IMR-90 (cell line): Measurements from ENCODE around the gene CDKAL1. TPM values are rescaled to one million over a fixed set of nuclear protein-coding genes. Genes with fewer than 3 reads are reported as not detected.

ENCODE experiments used
- ATAC-seq: fragments of 200-7000 bp; cut with Tn5 transposase; 2 replicates; pipeline ENCODE4 v1.9.1; 2020; ENCODE audit warnings: low read depth, mild to moderate bottlenecking, moderate library complexity
- BruUV-seq: library from RNA; stranded (reverse); fragments of 400-500 nt; replicated peaks from 2 replicates; lab custom pipeline; 2021; lab: Mats Ljungman, UMichigan
- CTCF ChIA-PET: fragments of 300-600 bp; formaldehyde crosslinking; extraction: SDS; loops from one replicate; lab custom pipeline; 2021; ENCODE audit warnings: antibody characterized with exemption; lab: Yijun Ruan, JAX
- POLR2A ChIA-PET: fragments of 300-600 bp; sonication (Branson Sonifier 250); formaldehyde crosslinking; loops from one replicate; lab custom pipeline; 2022; ENCODE audit warnings: antibody characterized with exemption; ENCODE audit not compliant: unreplicated experiment; lab: Charles Lee
- DNase-seq: peaks from one replicate; pipeline ENCODE4 v3.0.0; 2013
- H2AFZ ChIP-seq: replicated peaks from 2 replicates; pipeline ENCODE3; 2013; ENCODE audit warnings: low read length, mild to moderate bottlenecking; ENCODE audit not compliant: poor library complexity
- H2AK5ac ChIP-seq: 2 replicates; pipeline ENCODE4 v1.6.1; 2013; ENCODE audit warnings: low read depth, low read length, inconsistent platforms
- H2AK9ac ChIP-seq: replicated peaks from 2 replicates; pipeline ENCODE3; 2013; ENCODE audit warnings: mild to moderate bottlenecking, low read depth, low read length, moderate library complexity; ENCODE audit not compliant: poor library complexity
- H2BK120ac ChIP-seq: 2 replicates; pipeline ENCODE4 v1.6.1; 2013; ENCODE audit warnings: low read depth, low read length, inconsistent platforms
- H2BK15ac ChIP-seq: 3 replicates; pipeline ENCODE4 v1.6.1; 2013; ENCODE audit warnings: low read depth, low read length, inconsistent platforms
- H2BK20ac ChIP-seq: 2 replicates; pipeline ENCODE4 v1.6.1; 2013; ENCODE audit warnings: low read depth, mild to moderate bottlenecking, inconsistent platforms, low read length, moderate library complexity
- H2BK5ac ChIP-seq: 2 replicates; pipeline ENCODE4 v1.6.1; 2013; ENCODE audit warnings: mild to moderate bottlenecking, low read depth, low read length, inconsistent platforms; ENCODE audit not compliant: poor library complexity, severe bottlenecking
- H3K14ac ChIP-seq: replicated peaks from 2 replicates; pipeline ENCODE4 v1.6.1; 2013; ENCODE audit warnings: low read depth, low read length, inconsistent platforms
- H3K18ac ChIP-seq: 2 replicates; pipeline ENCODE4 v1.6.1; 2013; ENCODE audit warnings: low read depth, low read length, control low read depth
- H3K23ac ChIP-seq: 2 replicates; pipeline ENCODE4 v1.6.1; 2013; ENCODE audit warnings: low read depth, low read length, inconsistent platforms
- H3K27ac ChIP-seq: 2 replicates; pipeline ENCODE4 v1.5.1; 2013; ENCODE audit warnings: mild to moderate bottlenecking, control low read depth, low read length; ENCODE audit not compliant: insufficient read depth
- H3K27me3 ChIP-seq: 2 replicates; pipeline ENCODE4 v1.6.1; 2013; ENCODE audit warnings: low read length; ENCODE audit not compliant: control insufficient read depth, insufficient read depth
- H3K36me3 ChIP-seq: 2 replicates; pipeline ENCODE4 v1.6.1; 2013; ENCODE audit warnings: low read length, mixed read lengths; ENCODE audit not compliant: control insufficient read depth, insufficient read depth
- H3K4ac ChIP-seq: 2 replicates; pipeline ENCODE4 v1.6.1; 2013; ENCODE audit warnings: low read depth, low read length, inconsistent platforms
- H3K4me1 ChIP-seq: 2 replicates; pipeline ENCODE4 v1.6.1; 2013; ENCODE audit warnings: low read length, mixed read lengths; ENCODE audit not compliant: control insufficient read depth, insufficient read depth
- H3K4me2 ChIP-seq: 2 replicates; pipeline ENCODE4 v1.6.1; 2013; ENCODE audit warnings: low read depth, mild to moderate bottlenecking, control low read depth, low read length, moderate library complexity
- H3K4me3 ChIP-seq: 2 replicates; pipeline ENCODE4 v1.5.1; 2013; ENCODE audit warnings: low read depth, mild to moderate bottlenecking, control low read depth, low read length, moderate library complexity; ENCODE audit not compliant: insufficient read depth
- H3K56ac ChIP-seq: 2 replicates; pipeline ENCODE4 v1.6.1; 2013; ENCODE audit warnings: low read length, inconsistent platforms; ENCODE audit not compliant: insufficient read depth; ENCODE audit errors: extremely low read depth
- H3K79me1 ChIP-seq, 2 experiments: 2 replicates each; pipeline ENCODE4 v1.6.1; 2013; ENCODE audit warnings: low read length in 2 of 2, inconsistent platforms in 1 of 2, low read depth in 1 of 2
- H3K9ac ChIP-seq: 2 replicates; pipeline ENCODE4 v1.6.1; 2013; ENCODE audit warnings: low read depth, low read length, control low read depth
- H3K9me1 ChIP-seq: 2 replicates; pipeline ENCODE4 v1.6.1; 2013; ENCODE audit warnings: low read length, inconsistent platforms; ENCODE audit not compliant: insufficient read depth
- H3K9me3 ChIP-seq: 2 replicates; pipeline ENCODE4 v1.6.1; 2013; ENCODE audit warnings: low read length; ENCODE audit not compliant: control insufficient read depth, insufficient read depth
- H4K20me1 ChIP-seq: 2 replicates; pipeline ENCODE4 v1.6.1; 2013; ENCODE audit warnings: low read length, inconsistent platforms; ENCODE audit not compliant: insufficient read depth
- H4K5ac ChIP-seq: 2 replicates; pipeline ENCODE4 v1.6.1; 2013; ENCODE audit warnings: mild to moderate bottlenecking, low read depth, low read length, control low read depth
- H4K8ac ChIP-seq, 2 experiments: 2 replicates each; pipeline ENCODE4 v1.6.1; 2013; ENCODE audit warnings: low read depth in 2 of 2, low read length in 2 of 2, control low read depth in 1 of 2, inconsistent platforms in 1 of 2
- H4K91ac ChIP-seq: 2 replicates; pipeline ENCODE4 v1.6.1; 2013; ENCODE audit warnings: low read depth, low read length, inconsistent platforms; ENCODE audit not compliant: insufficient read depth
- FOS ChIP-seq: fragments of 150-350 bp; IDR thresholded peaks from 2 replicates; pipeline ENCODE4 v1.6.1; 2016; ENCODE audit warnings: low read depth, low read length
- MAZ ChIP-seq: IDR thresholded peaks from 2 replicates; pipeline ENCODE4 v1.6.1; 2012; ENCODE audit warnings: low read depth, mild to moderate bottlenecking, low read length, improper control_type of control experiment, moderate library complexity, borderline replicate concordance
- MXI1 ChIP-seq: IDR thresholded peaks from 2 replicates; pipeline ENCODE4 v1.6.1; 2012; ENCODE audit warnings: low read depth, mild to moderate bottlenecking, low read length, moderate library complexity, borderline replicate concordance
- NFE2L2 ChIP-seq: fragments of 150-350 bp; IDR thresholded peaks from 2 replicates; pipeline ENCODE4 v1.6.1; 2016; ENCODE audit warnings: low read depth, mild to moderate bottlenecking, low read length
- POLR2A ChIP-seq: IDR thresholded peaks from 2 replicates; pipeline ENCODE4 v1.6.1; 2012; ENCODE audit warnings: mild to moderate bottlenecking, low read depth, low read length
- RAD21 ChIP-seq: IDR thresholded peaks from 2 replicates; pipeline ENCODE4 v1.6.1; 2012; ENCODE audit warnings: low read length, improper control_type of control experiment
- RFX5 ChIP-seq: IDR thresholded peaks from 2 replicates; pipeline ENCODE4 v1.8.0; 2012; ENCODE audit warnings: low read depth, mild to moderate bottlenecking, low read length, moderate library complexity
- WGBS, 2 experiments: methylation state at CpG; one replicate each; pipeline versions ENCODE4 v1.1.5 to v1.1.7; 2013; ENCODE audit warnings: missing lambda C conversion rate in 2 of 2; ENCODE audit not compliant: insufficient read length in 1 of 2; ENCODE audit errors: extremely low coverage in 2 of 2; 5-methylcytosine and 5-hydroxymethylcytosine counted together
- dilution Hi-C: fragments of 300-500 bp; cut with HindIII; formaldehyde crosslinking; loops from one replicate; pipeline ENCODE4 v1.14.3; 2018; ENCODE audit warnings: low sequenced_read_pairs; ENCODE audit not compliant: unreplicated experiment
- in situ Hi-C: fragments of 300-500 bp; cut with MboI; formaldehyde crosslinking; loops from 3 replicates; pipeline ENCODE4 v1.14.3; 2019; ENCODE audit warnings: low sequenced_read_pairs, inconsistent platforms, mixed read lengths
- intact Hi-C: fragments of 100-400 bp; cut with micrococcal nuclease; formaldehyde crosslinking; loops from 2 replicates; pipeline ENCODE4 v1.10.0; 2022
- polyA plus RNA-seq, 3 experiments: library from polyadenylated mRNA; depleted of rRNA; stranded (reverse); fragments of >200 nt; gene quantifications; 2 replicates each; pipeline ENCODE4 v1.2.3, GENCODE V29; 2012; ENCODE audit warnings: low replicate concordance in 1 of 3
- total RNA-seq: library from RNA; depleted of rRNA; stranded (reverse); fragments of >200 nt; gene quantifications from 2 replicates; pipeline ENCODE4 v1.2.3, GENCODE V29; 2012
- TF ChIP-seq, protein P1 (sequence below): fragments of 150-350 bp; IDR thresholded peaks from 2 replicates; pipeline ENCODE4 v1.6.1; 2016; ENCODE audit warnings: low read depth, mild to moderate bottlenecking, low read length, moderate library complexity, borderline replicate concordance
- TF ChIP-seq, protein P2 (sequence below): fragments of 150-350 bp; IDR thresholded peaks from 2 replicates; pipeline ENCODE4 v1.6.1; 2017; ENCODE audit warnings: mild to moderate bottlenecking, antibody characterized with exemption, low read length, low read depth

CDKAL1 gene
- total and polyA plus RNA-seq, 2 of the 4 experiments (the other 2 are of a cell fraction): 3.7 to 13.1 TPM

DNA sequence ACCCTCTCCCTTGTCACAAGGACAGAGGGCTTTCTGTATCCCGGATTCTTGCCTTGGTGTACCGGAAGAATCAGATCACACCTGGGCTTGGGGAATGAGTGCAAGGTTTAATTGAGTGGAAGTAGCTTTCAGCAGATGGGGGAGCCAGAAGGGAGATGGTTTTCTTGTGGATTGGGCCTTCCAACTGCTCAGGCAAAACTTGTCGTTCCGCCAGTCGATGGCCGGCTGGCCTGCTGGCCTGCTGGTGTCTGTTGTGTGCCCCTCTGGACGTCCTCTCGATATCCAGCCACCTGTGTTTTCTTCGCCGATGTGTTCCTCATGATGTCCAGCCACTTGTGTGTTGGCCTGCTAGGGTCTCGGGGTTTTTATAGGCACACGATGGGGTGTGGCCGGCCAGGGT lies 168.1 kb downstream of the CDKAL1 start:
- TF ChIP-seq RAD21 (no peak), POLR2A (no peak), FOS (no peak), MAZ (no peak), NFE2L2 (no peak), MXI1 (no peak), RFX5 (no peak)
- TF ChIP-seq, protein P1, sequence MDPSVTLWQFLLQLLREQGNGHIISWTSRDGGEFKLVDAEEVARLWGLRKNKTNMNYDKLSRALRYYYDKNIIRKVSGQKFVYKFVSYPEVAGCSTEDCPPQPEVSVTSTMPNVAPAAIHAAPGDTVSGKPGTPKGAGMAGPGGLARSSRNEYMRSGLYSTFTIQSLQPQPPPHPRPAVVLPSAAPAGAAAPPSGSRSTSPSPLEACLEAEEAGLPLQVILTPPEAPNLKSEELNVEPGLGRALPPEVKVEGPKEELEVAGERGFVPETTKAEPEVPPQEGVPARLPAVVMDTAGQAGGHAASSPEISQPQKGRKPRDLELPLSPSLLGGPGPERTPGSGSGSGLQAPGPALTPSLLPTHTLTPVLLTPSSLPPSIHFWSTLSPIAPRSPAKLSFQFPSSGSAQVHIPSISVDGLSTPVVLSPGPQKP: no peak
- TF ChIP-seq, protein P2, sequence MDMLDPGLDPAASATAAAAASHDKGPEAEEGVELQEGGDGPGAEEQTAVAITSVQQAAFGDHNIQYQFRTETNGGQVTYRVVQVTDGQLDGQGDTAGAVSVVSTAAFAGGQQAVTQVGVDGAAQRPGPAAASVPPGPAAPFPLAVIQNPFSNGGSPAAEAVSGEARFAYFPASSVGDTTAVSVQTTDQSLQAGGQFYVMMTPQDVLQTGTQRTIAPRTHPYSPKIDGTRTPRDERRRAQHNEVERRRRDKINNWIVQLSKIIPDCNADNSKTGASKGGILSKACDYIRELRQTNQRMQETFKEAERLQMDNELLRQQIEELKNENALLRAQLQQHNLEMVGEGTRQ: no peak
- H4K20me1 ChIP-seq: no peaks in the 10 kb centered on the region
- no peaks in the 10 kb centered on the region for H3K9me3 ChIP-seq
- H3K79me1 ChIP-seq: peaks cover 6 to 9% of the 10 kb centered on the region in 2 experiments; a peak in 3 of 4 replicates
- no peak overlapping the region for H3K27ac ChIP-seq
- WGBS, 2 experiments: 100% methylated on average over 1 of the region's 13 CpGs; no CpG with 5 or more reads in 1 of the 2 experiments
- intact Hi-C loops (no loop called here), in situ Hi-C loops (no loop called here), dilution Hi-C loops (no loop called here)
- no peak overlapping the region for H3K4me3 ChIP-seq
- H3K56ac ChIP-seq: no peak overlapping the region
- H2BK5ac ChIP-seq: no peak overlapping the region
- DNase-seq (no peak), ATAC-seq (no peak)
- BruUV-seq: no TSS peak
- H3K9ac ChIP-seq: no peak overlapping the region
- H4K91ac ChIP-seq: no peak overlapping the region
- no peaks in the 10 kb centered on the region for H3K27me3 ChIP-seq
- no peak overlapping the region for H2BK15ac ChIP-seq
- no peak overlapping the region for H3K4me2 ChIP-seq
- no peak overlapping the region for H3K14ac ChIP-seq
- H4K8ac ChIP-seq: no peak overlapping the region
- no peak overlapping the region for H3K4ac ChIP-seq
- no peak overlapping the region for H4K5ac ChIP-seq
- no peak overlapping the region for H2AK9ac ChIP-seq
- H3K23ac ChIP-seq: no peak overlapping the region
- H2AFZ ChIP-seq: no peak overlapping the region
- ChIA-PET CTCF (no interaction called here), POLR2A (no interaction called here)
- H3K18ac ChIP-seq: no peak overlapping the region
- H2BK120ac ChIP-seq: no peak overlapping the region
- no peak overlapping the region for H2AK5ac ChIP-seq
- H2BK20ac ChIP-seq: no peak overlapping the region
- peaks cover 3% of the 10 kb centered on the region; the same call in 1 of the 2 replicates for H3K9me1 ChIP-seq
- H3K36me3 ChIP-seq: no peaks in the 10 kb centered on the region
- H3K4me1 ChIP-seq: no peaks in the 10 kb centered on the region
